HFFc6 (cell line): ENCODE results near the gene OGA. TPM values are rescaled to one million over a fixed set of nuclear protein-coding genes. Genes with fewer than 3 reads are reported as not detected.

Experiments
- DNase-seq: peaks from one replicate; pipeline ENCODE4 v3.0.0-alpha.2; 2018
- H3K27ac Mint-ChIP-seq: 2 replicates; pipeline ENCODE4 v1.8.0; 2020; ENCODE audit warnings: mild to moderate bottlenecking, mixed read lengths
- H3K27me3 Mint-ChIP-seq: 2 replicates; pipeline ENCODE4 v1.8.0; 2021; ENCODE audit warnings: mild to moderate bottlenecking, moderate library complexity, mixed read lengths; ENCODE audit not compliant: insufficient read depth
- H3K36me3 Mint-ChIP-seq: 2 replicates; pipeline ENCODE4 v1.8.0; 2021; ENCODE audit warnings: low read depth, mixed read lengths
- H3K4me1 Mint-ChIP-seq: 2 replicates; pipeline ENCODE4 v1.8.0; 2020; ENCODE audit warnings: low read depth, mixed read lengths
- H3K4me3 Mint-ChIP-seq: 2 replicates; pipeline ENCODE4 v1.8.0; 2020; ENCODE audit warnings: mild to moderate bottlenecking, moderate library complexity, mixed read lengths
- H3K9me3 Mint-ChIP-seq: 2 replicates; pipeline ENCODE4 v1.8.0; 2020; ENCODE audit warnings: mild to moderate bottlenecking, mixed read lengths
- CTCF ChIP-seq: fragments of 200-600 bp; sonication (generic); IDR thresholded peaks from 2 replicates; pipeline ENCODE4 v1.5.0; 2021; ENCODE audit warnings: antibody characterized with exemption, mild to moderate bottlenecking
- total RNA-seq, 6 experiments: library from RNA; stranded (reverse); fragmentation: NEBNext Ultra II Directional; extraction: Animal tissue kit (Norgen Biotek cat#: 25700); gene quantifications; 2 replicates in 1 of 6; 3 replicates in 5 of 6; pipeline ENCODE4 v1.2.3, GENCODE V29; 2021

Gene OGA
- total RNA-seq, 6 experiments from 2014 or later, result 56.2 to 61.6 (median 59.1) TPM

- Mint-ChIP-seq H3K9me3 (no peaks in the 10 kb centered on the region), H3K27ac (no peak overlapping the region), H3K36me3 (no peaks in the 10 kb centered on the region), H3K4me3 (no peak overlapping the region), H3K27me3 (peaks cover 63% of the 10 kb centered on the region), H3K4me1 (no peaks in the 10 kb centered on the region; the same call in 1 of the 2 replicates)
- no peak for TF ChIP-seq CTCF
- DNase-seq, result no peak
Measured at GRCh38 chr10:101767966-101768790, 50.1 kb downstream of the OGA start.

GRCh38 chr10:101767600-101767945, 50.7 kb downstream of the OGA start:
- TF ChIP-seq CTCF, result no peak
- peaks cover 62% of the 10 kb centered on the region for H3K27me3 Mint-ChIP-seq

DNA sequence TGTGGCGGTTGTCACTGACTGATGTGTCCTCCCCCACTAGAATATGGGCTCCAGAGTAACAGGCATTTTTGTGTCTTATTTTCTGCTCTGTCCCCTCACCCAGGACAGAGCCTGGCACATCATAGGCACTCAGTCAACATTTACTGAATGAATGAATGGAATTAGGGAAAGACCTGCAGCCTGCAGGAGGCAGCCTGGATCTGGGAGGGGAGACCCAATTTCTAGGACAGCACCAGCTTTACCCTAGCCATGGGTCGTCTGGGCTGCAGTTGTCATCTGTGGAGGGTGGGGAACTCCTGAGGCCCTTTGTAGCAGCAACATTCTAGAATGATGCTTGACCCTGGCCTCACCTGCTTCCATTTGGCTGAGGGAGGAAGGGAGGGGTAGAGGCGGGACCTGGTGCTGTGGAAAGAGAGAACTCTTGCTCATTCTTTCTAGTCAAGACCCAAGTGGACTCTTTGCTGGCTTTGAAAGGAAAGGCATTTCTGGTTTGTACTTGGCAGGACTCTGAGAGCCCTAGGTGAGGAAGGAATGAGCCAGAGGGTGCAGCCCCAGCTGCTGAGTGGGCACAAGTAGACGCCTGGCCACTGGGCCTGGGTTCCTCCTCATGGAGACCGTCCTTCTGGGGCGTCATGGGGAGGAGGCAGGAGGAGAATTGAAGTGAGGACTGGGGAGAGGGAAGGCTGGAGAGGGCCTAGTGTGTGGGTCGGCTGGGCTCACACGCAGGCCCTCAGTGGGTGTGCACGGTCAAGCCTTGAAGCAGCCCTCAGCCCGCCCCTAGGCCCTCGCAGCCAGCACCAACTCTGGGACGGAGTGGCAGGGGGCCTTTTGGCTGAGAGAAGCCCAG, 51.3 kb downstream of the OGA start:
- H3K27me3 Mint-ChIP-seq, result peaks cover 62% of the 10 kb centered on the region
- no peaks in the 10 kb centered on the region for H3K36me3 Mint-ChIP-seq
- no peak for DNase-seq
- no peaks in the 10 kb centered on the region for H3K9me3 Mint-ChIP-seq
- no peak overlapping the region for H3K27ac Mint-ChIP-seq
- TF ChIP-seq CTCF, result no peak
- H3K4me1 Mint-ChIP-seq, result no peaks in the 10 kb centered on the region
- no peak overlapping the region for H3K4me3 Mint-ChIP-seq

More at GRCh38 chr10:101767600-101767945, 50.7 kb downstream of the OGA start:
- H3K4me3 Mint-ChIP-seq, result no peak overlapping the region
- no peak for DNase-seq
- H3K4me1 Mint-ChIP-seq, result no peaks in the 10 kb centered on the region
- H3K36me3 Mint-ChIP-seq, result no peaks in the 10 kb centered on the region
- H3K27ac Mint-ChIP-seq, result no peak overlapping the region
- H3K9me3 Mint-ChIP-seq, result no peaks in the 10 kb centered on the region

- no peak for TF ChIP-seq CTCF
- no peak overlapping the region for H3K4me3 Mint-ChIP-seq
- H3K27me3 Mint-ChIP-seq, result peaks cover 61% of the 10 kb centered on the region
- H3K36me3 Mint-ChIP-seq, result no peaks in the 10 kb centered on the region
- no peak overlapping the region for H3K27ac Mint-ChIP-seq
- H3K4me1 Mint-ChIP-seq, result no peaks in the 10 kb centered on the region
- no peaks in the 10 kb centered on the region for H3K9me3 Mint-ChIP-seq
- DNase-seq, result no peak
Measured at GRCh38 chr10:101766306-101766705, 51.9 kb downstream of the OGA start.

DNA sequence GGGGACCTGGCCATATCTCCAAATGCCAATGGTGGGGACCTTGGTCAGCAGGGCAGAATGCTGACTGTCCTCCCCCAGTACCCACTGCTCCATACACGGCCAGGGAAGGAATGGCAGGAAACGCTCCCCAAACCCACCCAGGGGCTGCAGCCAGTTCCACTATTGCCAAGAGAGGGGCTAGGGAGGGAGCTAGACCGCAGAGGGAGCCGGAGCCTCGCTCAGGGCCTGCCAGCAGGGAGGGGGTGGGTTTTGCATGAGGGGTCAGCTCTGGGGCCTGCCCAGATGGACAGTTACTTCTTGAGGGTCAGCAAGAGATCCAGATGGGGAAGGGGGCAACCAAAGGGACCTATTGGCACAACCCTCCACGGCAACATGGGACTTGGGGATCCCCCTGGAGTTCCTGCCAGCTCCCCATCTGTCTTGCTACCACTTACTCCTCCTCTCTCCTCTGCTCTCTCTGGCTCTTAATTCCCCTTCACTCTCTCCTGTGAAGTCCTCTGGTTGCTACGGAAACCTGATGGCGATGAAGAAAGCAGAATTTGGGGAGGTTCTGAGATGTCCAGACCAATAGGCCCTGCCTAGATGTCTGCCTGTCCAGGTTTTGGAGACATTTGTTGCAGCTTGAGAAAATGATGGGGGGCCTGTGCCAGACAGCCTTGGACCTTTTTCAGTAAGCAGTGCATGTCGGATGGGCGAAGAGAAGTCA, 55.0 kb downstream of the OGA start:
- no peak for TF ChIP-seq CTCF
- H3K4me3 Mint-ChIP-seq, result no peak overlapping the region
- H3K4me1 Mint-ChIP-seq, result no peaks in the 10 kb centered on the region
- DNase-seq, result no peak
- H3K27ac Mint-ChIP-seq, result no peak overlapping the region
- peaks cover 62% of the 10 kb centered on the region for H3K27me3 Mint-ChIP-seq
- H3K9me3 Mint-ChIP-seq, result no peaks in the 10 kb centered on the region
- H3K36me3 Mint-ChIP-seq, result no peaks in the 10 kb centered on the region
